HG03039 (cell line): ENCODE data around the gene SS18L1.

Experiments used
- ATAC-seq: cut with Tn5 transposase; IDR thresholded peaks from one replicate; pipeline ENCODE4 v1.9.1; 2021; ENCODE audit warnings: mild to moderate bottlenecking, moderate library complexity; ENCODE audit not compliant: unreplicated experiment

SS18L1 gene

DNA sequence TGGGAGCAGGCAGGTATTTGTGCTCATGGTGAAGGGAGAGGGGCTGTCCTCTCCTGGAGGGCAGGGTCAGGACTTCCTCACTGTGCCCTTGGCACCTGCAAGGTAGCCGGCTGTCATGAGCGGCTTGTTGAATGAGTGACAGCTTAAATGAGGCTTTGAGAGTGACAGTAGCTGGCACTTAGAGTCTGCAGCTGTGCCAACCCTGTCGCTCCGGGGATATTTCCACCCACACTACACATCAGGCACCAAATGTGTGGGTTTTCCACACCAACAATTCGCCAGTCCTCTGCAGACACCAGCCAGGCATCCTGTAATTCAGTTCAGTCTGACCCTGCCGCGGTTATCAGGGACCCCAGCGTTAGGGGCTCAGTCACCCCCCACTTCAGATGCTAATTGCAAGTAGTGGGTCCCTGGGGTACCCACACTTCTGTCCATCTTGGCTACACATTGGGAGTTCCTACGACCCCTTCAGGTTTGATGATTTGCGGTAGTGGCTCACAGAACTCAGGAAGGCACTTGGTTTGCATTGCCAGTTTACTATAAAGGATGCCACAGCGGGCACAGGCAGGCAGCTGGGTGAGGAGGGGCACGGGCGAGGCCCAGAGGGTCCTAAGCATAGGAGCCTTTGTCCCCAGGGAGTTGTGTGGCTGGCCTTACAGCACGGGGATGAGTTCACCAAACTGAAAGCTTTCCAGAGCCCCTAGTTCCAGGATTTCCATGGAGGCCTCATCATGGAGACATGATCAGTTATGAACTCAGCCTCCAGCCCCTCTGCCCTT lies 48.4 kb downstream of the SS18L1 start:
- no peak for ATAC-seq

GRCh38 chr20:62192635-62193034 lies 49.1 kb downstream of the SS18L1 start:
- no peak for ATAC-seq

DNA sequence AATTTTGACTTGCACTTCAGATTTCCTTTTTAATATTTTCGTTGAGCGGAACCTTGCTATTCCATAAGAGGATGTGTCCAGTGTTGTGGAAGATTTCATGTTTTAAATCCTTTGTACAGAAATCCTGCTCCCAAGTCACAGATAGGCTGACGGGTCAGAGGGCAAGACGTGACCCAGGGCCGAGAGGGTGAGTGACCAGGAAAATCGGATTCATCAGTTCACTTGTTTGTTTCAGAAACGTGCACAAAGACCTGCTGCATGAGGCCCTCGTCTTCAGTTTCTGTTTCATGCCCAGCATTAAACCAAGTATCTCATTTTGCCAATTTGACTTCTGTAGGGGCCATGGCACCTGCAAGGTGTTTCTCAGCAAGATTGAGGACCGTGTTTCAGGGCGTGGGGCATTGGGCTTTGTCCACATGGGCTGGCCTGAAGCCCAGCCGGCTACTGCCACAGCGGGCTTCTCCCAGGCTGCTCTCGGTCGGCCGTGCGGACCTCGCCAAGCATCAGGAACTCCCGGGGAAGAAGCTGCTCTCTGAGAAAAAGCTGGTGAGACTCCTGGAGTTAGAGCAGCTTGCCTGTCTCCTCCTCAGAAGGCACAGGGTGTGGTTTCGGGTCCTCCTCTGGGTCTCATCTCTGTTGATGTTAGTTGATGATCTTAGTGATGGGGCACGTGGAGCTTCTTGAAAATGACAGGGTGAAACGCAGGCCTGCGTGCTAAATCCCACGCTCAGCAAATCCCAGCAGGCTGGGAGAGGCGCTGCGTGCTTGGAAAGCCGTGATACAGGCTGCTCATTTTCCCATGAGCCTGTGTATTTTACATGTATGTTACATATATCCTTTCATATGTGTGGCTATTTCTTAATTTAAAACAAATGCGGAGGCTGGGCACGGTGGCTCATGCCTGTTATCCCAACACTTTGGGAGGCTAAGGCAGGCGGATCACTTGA lies 49.8 kb downstream of the SS18L1 start:
- ATAC-seq, result no peak

DNA sequence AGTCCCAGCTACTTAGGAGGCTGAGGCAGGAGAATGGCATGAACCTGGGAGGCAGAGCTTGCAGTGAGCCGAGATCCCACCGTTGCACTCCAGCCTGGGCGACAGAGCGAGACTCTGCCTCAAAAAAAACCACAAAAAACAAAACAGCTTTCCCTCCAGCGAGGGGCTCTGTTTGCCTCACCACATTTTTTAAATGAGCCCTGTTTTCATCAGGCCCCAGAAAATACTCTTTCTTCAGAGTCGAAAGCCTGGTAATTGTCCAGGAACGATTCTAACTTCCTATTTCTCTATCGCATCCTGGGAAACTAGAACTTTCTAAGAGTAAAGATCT lies 51.5 kb downstream of the SS18L1 start:
- no peak for ATAC-seq

DNA sequence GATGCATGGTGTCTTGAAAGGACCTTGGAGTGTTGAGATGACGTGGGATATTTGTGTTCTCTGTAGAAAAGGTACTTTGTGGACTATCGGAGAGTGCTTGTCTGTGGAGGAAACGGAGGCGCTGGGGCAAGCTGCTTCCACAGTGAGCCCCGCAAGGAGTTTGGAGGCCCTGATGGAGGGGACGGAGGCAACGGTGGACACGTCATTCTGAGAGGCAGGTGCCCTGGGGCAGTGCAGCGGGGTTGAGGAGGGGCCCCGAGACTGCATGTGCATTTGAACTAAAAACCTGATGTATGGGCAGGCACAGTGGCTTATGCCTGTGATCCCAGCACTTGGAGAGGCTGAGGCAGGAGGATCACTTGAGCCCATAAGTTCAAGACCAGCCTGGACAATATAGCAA lies 52.2 kb downstream of the SS18L1 start:
- no peak for ATAC-seq

DNA sequence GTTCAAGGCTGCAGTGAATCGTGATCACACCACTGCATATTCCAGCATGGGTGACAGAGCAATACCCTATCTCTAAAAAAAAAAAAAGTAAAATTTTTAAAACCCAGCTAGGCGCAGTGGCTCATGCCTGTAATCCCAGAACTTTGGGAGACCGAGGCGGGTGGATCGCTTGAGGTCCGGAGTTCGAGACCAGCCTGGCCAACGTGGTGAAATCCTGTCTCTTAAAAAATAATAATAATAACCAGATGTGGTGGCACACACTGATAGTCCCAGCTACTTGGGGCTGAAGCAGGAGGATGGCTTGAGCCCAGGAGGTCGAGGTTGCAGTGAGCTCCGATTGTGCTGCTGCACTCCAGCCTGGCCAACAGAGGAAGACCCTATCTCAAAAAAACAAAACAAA lies 52.7 kb downstream of the SS18L1 start:
- no peak for ATAC-seq

DNA sequence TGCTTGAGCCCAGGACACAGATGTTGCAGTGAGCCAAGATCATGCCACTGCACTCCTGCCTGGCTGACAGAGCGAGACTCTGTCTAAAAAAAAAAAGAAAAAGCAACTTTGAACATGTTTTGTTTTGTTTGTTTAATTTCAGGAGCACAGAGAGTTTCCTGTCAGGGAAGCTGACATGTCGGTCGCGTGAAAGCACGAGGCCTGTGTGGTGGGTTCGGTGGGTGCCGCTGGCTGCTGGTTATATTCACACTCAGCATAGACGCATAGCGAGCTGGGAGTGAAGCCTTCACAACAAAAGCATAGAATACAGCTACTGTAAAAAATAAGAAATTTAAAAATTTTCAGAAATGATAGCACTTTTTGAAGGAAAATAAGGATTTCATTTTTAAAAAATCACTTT lies 53.7 kb downstream of the SS18L1 start:
- ATAC-seq, result no peak

GRCh38 chr20:62197801-62198200 lies 54.2 kb downstream of the SS18L1 start:
- no peak for ATAC-seq

GRCh38 chr20:62198496-62198895 lies 54.9 kb downstream of the SS18L1 start:
- ATAC-seq, result no peak

GRCh38 chr20:62198931-62199330 lies 55.4 kb downstream of the SS18L1 start:
- no peak for ATAC-seq

DNA sequence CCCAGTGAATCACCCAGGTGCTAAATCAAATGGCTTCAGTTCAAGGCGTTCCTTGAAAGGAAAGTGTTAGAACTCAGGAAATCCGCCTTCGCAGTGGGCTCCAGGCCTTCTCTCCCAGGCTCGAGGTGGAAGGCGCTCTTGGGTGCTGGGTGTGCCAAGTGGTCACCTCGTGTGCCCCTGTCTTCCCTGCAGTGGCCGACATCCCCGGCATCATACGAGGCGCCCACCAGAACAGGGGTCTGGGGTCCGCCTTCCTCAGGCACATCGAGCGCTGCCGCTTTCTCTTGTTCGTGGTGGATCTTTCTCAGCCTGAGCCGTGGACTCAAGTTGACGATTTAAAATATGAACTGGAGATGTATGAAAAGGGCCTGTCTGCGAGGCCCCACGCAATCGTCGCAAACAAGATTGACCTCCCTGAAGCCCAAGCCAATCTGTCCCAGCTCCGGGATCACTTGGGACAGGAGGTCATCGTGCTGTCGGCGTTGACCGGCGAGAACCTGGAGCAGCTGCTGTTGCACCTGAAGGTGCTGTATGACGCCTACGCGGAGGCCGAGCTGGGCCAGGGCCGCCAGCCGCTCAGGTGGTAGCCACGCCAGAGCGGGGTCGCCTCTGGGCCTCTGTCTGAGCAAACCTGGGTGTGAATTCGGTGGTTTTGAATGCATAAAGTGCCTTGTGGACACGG lies 57.1 kb downstream of the SS18L1 start:
- no peak for ATAC-seq

- ATAC-seq, result no peak
Observed at GRCh38 chr20:62201173-62202082, 57.9 kb downstream of the SS18L1 start.

GRCh38 chr20:62202083-62202395 lies 58.5 kb downstream of the SS18L1 start:
- no peak for ATAC-seq

- ATAC-seq, result no peak
Observed at GRCh38 chr20:62202676-62203377, 59.3 kb downstream of the SS18L1 start.

DNA sequence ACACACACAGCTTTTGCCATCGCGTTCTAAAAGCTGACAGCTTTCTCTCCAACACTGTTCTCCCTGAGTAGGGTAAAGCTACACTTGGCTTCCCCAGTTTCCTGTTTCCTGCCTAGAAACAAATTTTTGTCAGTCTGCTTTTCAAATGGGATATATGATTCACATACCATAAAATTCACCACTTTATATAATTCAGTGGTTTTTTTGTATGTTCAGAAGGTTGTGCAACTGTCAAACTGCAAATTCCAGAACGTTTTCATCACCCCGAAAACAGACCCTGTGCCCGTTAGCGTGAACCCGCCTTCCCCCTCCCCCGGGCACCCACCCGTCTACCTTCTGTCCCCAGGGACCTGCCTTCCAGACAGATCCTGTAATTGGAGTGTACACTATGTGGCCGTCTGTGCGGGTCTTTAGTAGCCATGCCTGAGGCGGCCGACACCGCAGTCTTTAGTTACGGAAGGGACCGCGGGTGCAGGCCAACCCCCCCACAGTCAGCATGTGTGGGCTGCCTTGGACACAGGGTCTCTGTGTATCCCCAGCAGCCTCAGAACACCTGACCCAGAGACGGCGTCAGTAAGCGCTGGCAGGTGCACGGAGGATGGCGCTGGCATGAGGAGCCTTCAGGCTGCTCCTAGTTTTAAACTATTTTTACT lies 59.9 kb downstream of the SS18L1 start:
- no peak for ATAC-seq

DNA sequence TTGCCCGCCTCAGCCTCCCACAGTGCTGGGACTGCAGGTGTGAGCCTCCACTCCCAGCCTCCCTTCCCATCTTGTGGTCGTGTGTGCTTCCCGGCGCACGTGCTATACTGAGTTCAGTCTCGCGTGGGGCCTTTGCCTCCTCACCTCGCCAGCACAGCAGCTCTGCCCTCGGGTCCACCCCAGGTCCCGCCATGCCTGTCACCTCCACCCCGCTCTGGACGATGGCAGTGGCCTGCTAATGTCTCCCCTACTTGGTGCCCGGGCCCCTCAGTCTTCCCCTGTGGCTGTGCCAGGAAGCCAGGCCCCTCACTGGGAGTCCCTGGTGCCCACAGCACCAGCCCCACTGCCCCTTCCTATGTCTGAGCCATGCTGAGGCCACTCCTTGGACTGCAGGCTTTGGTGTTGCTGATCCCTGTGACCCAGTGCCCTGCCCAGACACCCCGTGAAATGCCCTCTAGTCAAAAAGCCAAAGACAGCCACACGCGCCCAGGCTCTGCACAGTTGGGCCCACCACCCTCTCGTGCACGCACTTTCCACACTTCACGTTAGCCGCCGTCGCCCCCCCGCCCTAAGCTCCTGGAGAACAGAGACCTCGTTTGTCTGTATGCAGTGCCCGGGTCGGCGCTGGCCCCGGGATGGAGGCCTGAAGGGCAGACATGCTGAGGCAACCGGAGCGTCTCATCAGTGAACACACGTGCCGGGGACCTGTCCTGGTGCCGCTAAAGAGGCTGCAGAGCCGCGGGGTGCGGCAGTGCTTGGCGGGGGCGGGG lies 62.2 kb downstream of the SS18L1 start:
- no peak for ATAC-seq

- ATAC-seq, result no peak
Observed at GRCh38 chr20:62206388-62206775, 62.8 kb downstream of the SS18L1 start.

- no peak for ATAC-seq
Observed at GRCh38 chr20:62208061-62208794, 64.7 kb downstream of the SS18L1 start.
